ENCODE measurements around the gene KIF14.
"Not testable (repeated sequence)": the region's sequence is repeated elsewhere in the genome, so short reads cannot be mapped to it uniquely, and the experiment has no call there.

The KIF14 gene

DNA sequence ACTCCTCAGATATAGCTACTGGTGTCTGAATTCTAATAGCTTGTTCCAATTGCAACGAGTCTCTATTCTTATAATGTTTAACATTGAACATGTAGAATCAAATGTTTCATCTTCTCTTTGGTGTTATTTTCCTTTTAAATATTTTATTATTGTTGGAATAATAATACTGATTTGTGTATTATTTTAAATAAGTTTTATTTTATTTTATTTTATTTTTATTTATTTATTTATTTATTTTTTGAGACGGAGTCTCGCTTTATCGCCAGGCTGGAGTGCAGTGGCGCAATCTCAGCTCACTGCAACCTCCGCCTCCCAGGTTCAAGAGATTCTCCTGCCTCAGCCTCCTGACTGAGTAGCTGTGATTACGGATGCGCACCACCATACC, 10.0 kb upstream of the KIF14 start:
- not testable (repeated sequence) for DNase-seq

DNA sequence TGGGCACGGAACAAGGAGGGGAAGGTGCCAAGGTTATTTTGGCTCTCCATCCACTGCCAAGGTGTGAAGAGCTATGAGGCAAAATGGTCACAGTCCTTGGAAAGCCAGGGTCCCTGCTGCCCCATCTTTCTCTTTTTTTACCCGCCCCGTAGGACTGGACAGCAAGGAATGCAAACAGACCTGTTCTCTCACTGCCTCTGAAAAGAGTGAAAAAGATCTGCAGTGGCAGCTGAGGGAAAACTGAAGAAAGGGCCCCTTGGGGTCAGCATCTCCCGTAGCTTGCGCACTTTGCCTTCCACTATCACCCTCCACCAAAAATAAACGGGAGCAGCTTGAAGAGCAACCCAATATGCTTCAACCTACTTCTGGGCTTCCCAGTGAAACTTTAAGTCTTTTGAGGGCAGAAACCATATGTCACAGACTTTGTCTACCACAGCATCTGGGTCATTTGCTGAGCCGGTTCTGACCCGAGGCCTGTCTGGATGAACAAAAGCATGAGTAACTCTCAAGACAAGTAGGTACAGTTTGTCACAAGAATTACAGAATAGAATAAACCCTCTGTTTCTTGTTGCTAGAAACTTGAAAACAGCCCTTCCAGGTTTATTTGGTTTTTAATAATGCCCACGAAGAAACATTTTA, 9.4 kb upstream of the KIF14 start:
- DNase-seq = no peak

DNA sequence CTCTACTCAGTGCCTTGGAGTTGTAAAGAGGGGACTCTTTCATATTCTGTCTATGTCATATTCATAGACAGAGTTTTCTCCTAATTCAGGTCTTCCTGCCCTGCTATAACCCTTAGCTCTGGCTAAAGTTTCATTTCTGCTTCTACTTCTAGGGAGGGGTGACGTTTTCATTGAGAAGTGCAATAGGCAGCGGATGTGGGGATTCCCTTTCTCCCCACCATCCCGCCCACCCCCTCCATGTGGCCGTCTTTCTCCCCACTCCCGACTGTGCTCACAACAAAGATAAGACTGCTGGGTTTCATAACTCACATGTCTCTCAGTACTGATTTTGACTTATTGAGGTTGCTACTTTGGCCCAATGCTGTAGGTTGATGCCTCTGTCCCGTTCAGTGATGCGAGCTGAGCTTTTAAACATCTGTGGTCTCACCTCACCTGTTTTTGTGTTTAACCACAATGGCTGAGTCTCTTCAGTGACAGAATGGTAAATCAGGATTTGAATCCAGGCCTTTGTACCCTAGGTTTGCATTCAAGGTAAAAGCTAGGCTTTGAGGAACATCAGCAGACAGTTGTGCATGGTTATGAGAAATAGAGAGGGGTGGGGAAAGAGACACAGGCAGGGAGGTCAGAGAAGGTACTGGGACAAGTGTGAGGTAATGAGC, 7.8 kb upstream of the KIF14 start:
- no peak for DNase-seq

DNA sequence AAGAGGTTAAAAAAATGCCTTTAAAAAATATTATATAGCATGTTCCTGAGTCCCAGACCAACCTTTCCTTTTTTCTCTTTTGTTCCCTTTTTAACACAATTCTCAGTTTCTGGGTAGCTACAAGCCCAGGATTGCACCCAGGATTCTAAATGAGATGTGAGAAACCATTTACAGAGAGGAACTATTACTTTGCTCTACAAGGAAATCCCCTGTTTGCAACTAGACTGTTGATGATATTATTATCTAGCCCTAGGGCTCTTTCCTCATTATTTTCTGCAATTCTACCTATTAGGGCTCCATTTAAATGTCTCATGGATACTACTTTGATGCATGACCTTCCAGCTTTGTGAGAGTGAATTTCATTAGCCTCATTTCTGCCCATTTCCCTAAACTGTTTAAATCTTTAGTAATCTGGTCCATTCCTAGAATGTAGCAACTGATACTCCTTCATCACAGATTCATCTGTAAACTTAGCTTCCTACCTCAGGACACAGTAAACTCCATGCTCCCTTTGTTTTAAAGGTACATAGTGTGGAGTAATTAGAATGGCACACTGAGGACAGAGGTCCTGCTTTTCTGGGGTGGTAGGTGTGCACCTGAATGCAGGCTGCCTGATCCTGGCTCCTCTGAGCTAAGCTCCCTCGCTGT, 7.1 kb upstream of the KIF14 start:
- DNase-seq = no peak

DNA sequence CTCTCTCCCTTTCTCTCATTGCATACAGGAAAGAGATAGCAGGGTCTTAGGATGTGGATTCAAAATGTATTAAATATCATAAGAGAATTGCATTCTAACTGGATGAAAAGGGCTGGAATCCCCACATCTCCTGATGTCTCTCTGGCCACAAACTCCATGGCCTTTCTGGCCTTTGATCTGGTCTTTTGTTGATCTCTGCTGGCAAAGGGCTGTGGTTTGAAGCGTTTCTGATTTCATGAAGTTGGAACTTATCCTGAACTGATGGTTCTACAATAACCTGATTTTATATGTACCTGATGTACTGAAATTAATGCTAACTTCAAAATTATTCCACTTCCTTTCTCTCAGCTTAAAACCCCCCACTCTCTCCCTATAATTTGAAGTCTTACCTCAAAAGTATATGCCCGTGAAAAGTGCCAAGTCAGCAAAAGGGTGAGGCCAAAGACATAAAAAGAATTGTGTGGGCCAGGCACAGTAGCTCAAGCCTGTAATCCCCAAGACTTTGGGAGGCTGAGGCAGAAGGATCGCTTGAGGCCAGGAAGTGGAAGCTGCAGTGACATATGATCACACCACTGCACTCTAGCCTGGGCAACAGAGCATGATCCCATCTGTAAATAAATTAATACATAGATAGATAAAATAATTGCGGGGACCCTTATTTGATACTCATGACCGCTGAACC, 6.4 kb upstream of the KIF14 start:
- DNase-seq = no peak

DNA sequence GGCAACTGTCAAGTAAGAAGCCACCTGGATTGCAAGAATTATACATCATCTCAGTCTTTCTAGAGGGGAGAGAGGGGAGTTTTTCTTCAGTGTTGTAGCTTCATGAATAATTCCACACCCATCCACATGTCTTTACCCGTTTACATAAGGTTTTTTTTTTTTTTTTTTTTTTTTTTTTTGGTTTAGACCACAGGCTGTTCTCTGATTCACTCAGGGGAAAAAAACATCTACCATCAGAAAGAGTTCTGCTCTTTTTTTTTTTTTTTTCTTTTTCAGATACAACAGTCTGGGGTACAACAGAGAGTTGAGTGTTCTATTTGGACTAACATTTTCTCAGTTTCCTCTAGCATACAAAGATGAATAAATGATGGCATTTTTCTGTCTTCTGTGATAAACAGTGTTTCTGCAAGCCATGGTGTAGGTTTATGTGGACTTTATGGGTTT, 4.9 kb upstream of the KIF14 start:
- no peak for DNase-seq

DNA sequence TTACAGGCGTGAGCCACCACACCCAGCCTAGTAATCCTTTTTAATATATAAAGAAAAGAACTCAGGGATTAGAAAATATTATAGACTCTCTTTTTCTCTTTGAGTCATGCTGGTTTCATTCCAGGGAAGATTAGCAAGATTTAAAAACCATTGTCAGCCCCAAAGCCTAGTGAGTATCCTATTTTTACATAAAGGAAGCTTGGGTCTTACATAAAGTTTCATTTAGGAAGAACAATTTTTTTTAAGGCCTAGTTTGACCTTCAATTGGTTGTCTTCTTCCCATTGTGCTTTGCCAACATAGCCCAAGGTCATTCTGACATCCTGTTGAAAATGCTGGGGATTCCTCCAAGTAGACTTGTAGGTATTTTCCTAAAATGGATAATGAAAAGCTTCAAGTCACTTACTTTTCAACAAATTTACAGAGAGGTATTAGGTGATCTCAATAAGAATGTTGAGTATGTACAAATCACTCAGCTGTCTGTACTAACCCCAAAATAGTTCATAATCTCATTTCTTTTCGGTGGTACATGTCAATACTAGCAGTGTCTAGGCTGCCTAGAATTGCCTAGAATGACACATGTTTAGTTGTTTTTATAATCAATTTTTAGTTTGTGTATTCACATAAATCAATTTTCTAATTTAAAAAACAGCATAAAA, 4.3 kb upstream of the KIF14 start:
- DNase-seq = no peak

DNA sequence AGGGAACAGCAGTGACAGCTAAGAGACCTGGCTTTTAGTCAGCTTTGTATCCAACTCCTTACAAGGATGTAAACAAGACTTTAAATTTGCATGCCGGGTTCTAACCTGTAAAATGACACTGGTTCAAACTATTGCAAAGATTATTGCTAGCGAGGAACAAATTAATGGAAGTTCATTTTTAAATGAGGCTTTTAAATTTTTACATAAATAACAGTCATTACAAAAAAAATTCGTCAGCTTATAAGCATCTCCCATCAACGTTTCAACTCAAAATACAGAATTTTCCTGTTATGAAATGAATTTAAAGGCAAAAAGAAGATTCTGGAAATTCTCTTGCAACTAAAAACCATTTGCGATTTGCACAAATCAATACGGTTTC, 668 bp downstream of the KIF14 start:
- no peak for DNase-seq

DNA sequence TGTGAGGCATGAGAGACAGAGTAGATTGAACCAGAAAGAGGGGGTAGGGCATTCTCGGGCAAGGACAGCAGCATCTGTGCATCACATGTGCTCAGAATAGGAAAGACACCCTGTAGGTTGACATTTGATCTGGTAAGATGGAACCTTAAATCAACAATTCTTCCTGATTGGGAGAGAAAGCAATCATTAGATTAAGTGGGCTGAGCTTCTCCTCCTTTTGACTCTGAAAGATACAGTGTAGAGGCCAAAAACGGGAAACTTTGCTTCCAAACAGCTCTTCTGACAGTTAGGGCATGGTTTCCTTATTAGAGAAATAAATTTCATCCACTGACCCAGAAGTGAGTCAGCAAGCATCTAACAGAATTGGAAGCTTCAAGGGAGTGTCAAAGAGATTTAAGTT, 9.7 kb downstream of the KIF14 start:
- no peak for DNase-seq

DNA sequence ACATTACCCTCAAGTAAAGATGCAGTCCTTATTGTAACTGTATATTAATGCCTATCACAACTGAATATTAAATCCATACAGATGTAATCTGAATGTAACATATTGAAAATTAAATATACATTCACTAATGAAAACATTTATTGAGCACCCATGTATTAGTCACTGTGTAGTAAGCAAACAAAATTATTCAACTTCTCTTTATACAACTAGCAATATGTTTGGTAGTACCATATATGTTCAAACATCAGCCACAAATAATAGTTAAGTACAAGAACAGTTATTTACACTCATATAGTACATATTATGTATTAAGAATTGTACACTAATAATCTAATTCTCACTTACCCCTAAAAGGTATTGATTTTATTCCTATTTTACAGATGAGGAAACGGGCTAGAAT, 17.9 kb downstream of the KIF14 start:
- no peak for DNase-seq

DNA sequence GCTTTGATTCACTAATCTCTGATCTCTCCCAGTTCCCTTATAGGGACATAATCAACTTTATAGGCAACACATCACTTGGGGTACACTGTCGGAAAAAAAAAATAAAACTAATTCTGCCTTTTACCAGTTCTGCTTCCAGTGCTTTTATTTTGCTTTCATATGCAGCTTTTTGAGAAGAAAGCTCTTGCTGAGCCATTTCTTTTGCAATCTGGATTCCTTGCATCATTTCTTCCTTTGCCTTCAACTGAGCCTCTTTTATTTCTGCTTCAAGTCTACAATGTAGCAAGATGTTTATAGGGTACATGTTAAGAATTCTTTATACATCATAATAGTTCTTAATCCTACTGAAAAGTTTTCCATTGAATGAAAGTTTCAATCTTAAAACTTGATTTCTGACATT, 30.6 kb downstream of the KIF14 start:
- no peak for DNase-seq

DNA sequence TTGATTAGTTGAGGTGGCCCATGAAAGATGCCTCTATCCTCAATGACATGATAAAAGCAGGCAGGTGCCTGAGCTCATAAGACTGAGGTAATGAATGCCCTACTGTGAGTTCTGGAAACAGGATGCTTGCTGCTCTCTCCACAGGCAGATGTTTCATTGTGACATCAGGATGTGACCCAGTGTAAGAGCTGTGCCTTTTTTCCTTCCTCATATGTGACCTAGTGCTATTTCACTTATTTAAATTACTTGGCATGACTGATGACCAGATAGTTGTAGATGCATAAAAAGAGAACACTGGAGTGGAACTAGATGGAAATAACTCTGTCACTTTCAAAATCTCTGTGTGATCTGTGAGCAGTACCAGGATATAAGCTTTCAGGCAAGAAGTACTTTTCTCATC, 31.9 kb downstream of the KIF14 start:
- DNase-seq = no peak

DNA sequence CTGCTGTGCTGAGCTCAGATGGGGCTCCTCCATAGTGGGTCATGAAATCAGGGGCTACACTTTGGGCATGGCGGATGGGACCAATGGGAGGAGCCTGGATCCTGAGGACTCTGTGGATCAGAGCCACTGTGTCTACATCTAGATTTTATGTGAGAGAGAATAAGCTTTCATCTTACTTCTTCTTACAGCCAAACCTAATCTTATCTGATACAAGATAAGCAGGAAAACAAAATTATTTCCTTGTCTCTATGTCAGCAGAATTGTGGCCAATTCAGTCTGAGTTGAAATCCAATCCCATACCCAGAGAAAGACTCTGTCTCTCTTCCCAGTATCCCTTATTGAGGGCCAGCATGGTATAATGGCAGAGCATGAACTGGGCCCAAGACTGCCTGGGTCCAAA, 56.2 kb downstream of the KIF14 start:
- DNase-seq = no peak

DNA sequence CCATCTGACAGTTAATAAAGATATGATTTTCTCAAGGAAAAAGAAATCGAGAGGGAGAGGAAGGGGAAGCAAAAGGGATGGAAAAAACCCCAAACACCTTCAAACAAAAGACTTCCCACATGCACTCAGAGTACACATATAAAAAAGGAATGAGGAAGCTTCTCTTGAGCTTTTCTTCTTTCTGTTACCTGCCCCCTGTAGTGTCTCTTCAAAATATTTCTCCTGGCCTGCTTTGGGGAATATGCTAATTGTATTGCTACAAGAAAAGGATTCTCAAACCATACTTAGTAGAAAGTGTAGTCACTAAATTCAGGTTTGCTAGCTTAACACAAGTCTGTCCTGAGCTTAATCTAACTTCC, 58.7 kb downstream of the KIF14 start:
- DNase-seq = no peak

DNA sequence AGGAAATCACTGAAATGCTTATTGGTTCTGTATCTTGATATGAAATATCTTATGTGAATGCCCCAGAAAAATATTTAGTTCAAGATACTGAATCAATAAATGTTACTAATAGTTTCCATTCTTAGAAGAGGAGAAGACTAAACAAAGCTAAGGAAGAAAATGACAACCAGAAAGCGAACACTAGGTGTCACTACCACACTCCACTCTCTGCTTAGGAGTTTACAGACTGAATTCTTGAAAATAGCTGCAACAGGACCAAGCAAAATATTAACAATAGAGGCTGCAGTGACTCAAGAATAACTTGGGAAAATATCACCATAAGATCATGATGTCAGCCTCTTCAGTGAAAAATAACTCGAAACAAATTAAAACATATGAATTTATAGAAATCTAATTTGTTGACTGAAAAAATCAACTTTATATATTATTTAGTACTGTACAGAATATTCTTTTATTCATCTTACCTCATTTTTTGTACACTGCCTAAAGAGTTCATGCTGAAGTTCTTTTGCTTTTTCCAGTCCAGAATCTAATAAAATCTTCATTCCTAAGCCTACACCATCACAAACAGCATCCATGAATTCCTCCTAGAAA, 61.6 kb downstream of the KIF14 start:
- no peak for DNase-seq

DNA sequence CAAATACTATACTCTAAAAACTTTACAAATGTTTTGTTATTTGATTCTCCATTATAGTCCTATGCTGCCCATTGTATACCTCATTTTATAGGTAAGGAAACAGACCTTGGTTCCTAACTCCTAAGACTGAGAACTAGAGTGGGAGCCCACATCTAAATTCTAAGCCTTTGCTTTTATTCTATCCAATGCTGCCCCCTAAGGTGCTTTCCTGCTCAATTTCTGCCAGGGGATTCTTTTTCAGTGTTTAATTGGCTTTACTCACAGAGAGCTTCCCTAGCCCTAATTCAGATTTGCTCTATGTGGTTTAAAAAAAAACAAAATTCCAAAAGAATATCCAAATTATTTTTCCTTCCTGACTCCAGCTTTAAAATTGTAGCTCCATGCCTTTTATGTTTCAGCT, 64.5 kb downstream of the KIF14 start:
- DNase-seq = no peak

DNA sequence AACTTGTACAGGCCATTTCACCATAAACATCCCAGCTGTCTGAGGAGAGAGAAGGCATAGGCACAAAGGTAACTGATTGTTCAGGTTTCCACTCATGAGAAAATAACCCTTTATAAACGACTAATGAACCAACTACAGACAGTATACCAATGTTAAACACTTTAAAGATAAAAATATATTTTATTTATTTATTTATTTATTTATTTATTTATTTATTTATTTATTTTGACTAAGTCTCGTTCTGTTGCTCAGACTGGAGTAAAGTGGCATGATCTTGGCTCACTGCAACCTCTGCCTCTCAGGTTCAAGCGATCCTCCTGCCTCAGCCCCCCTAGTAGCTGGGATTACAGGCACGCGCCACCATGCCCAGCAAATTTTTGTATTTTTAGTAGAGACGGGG, 67.8 kb downstream of the KIF14 start:
- not testable (repeated sequence) for DNase-seq

DNA sequence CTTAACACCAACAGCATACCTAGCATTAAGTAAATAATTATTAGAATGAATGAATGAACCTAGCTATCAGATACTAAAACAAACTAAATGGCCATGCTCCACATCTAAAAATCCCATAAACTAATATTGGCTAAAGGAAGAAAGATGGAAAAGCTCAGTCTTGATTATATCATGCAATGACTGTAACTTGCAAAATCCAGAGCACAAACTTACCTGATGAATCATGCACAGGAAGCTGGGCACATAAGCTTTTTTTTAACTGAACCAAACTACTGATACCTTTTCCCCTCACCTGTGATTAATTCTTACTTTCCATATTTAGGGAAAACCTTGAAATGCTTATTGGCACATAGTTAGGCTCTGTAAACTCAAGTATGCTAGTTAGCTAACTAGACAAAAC, 70.2 kb downstream of the KIF14 start:
- no peak for DNase-seq

DNA sequence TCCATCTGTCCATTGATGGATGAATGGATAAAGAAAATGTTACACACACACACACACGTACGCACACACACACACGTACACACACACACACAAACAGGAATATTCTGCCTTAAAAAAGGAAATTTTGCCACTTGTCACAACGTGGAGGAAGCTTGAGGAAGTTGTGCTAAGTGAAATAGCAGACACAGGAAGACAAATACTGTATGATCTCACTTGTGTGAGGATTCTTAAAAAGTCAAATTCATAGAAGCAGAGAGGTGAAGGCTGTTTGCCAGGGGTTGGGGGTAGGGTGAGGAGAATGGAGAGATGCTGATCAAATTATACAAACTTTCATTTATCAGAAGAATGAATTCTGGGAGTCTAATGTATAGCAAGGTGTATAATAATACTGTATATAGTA, 73.2 kb downstream of the KIF14 start:
- DNase-seq = no peak

DNA sequence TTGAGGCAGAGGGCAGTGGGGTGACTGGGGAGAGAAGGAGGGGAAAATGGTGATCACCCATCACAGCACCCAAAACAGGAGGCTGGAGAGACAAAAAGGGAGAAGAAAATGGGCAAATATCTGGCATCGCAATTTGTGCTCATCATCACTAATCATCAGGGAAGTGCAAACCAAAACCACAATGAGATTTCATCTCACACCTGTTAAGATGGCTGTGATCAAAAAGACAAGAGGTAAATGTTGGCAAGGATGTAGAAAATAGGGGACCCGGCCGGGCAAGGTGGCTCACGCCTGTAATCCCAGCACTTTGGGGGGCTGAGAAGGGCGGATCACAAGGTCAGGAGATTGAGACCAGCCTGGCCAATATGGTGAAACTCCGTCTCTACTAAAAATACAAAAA, 74.0 kb downstream of the KIF14 start:
- DNase-seq = no peak

DNA sequence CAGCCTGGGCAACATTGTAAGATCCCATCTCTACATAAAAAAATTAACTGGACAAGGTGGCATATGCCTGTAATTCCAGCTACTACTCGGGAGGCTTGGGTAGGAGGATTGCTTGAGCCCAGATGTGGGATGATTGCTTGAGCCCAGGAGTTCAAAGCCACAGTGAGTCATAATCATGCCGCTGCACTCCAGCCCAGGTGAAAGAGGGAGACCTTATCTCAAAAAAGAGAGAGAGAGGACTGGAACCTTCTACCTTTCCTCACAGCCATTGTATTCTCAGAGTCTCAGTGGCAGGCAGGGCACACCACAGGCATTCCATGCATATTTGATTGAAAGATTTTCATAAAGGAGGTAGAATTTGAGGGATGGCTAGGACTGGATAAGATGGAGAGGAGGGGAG, 78.4 kb downstream of the KIF14 start:
- DNase-seq = no peak

DNA sequence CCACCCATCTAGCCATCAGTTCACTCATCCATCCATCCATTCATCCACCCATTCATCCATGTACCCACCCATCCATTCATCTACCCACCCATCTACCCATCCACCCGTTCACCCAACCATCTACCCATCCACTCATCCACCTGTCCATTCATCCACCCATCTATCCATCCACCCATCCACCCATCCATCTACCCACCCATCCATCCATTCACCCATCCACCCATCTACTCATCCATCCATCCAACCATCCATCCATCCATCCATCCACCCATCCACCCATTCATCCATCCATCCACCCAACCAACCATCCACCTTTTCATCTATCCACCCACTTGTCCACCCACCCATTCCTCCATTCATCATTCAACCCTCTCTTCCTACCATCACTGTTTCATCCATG, 80.3 kb downstream of the KIF14 start:
- no peak for DNase-seq

DNA sequence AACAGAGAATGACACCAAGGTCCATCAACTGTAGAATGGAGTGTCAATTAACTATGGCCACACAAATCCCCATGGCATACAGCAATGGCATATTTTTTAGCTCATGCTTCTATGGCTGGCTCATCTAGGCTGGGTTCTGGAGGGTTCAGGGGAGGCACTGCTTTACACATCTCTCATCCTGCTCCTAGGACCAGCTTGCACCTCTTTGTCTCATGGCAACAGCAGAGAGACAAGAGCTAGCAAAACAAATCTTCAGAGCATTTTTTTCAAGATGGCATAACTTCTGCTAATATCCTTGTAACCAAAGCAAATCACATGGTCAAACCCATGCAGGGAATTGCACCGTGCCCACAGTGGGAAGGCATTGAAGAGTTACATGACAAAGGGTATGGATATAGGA, 82.4 kb downstream of the KIF14 start:
- DNase-seq = no peak
